Esophagus squamous epithelium (tissue), 5 donors: ENCODE measurements around the gene SV2C. TPM values are rescaled to one million over a fixed set of nuclear protein-coding genes. Genes with fewer than 3 reads are reported as not detected.

Source experiments
- DNase-seq: peaks from one replicate; lab custom pipeline; 2025; lab: John Stamatoyannopoulos, UW
- H3K27ac ChIP-seq, 4 donors: fragments of 200-600 bp; sonication (generic); one replicate each; pipeline ENCODE4 v1.5.1; 2016 to 2019; ENCODE audit warnings: mild to moderate bottlenecking in 1 of 4
- H3K27me3 ChIP-seq, 4 donors: fragments of 200-600 bp; sonication (generic); 1 replicate in 3 of 4; 2 replicates in 1 of 4; pipeline versions ENCODE4 v1.5.1 to v1.6.0; 2017 to 2021; ENCODE audit warnings: antibody characterized with exemption in 1 of 4
- H3K36me3 ChIP-seq, 3 donors: fragments of 200-600 bp; sonication (generic); one replicate each; pipeline ENCODE4 v1.5.1; 2016 to 2019
- H3K4me1 ChIP-seq, 3 donors: fragments of 200-600 bp; sonication (generic); one replicate each; pipeline ENCODE4 v1.5.1; 2017 to 2019
- H3K4me3 ChIP-seq, 4 donors: fragments of 200-600 bp; sonication (generic); 1 replicate in 3 of 4; 2 replicates in 1 of 4; pipeline ENCODE4 v1.5.1; 2016 to 2019; ENCODE audit warnings: mild to moderate bottlenecking in 2 of 4, moderate library complexity in 1 of 4
- H3K9me3 ChIP-seq, 3 donors: fragments of 200-600 bp; sonication (generic); one replicate each; pipeline ENCODE4 v1.5.1; 2016 to 2019
- CTCF ChIP-seq, 6 experiments: fragments of 450-650 bp in 4 of 6; fragments of 200-600 bp in 2 of 6; sonication (generic) in 2 of 6; IDR thresholded peaks; one replicate each; pipeline ENCODE4 v1.5.1; 2016 to 2019; ENCODE audit warnings: antibody characterized with exemption in 6 of 6, mild to moderate bottlenecking in 4 of 6, moderate library complexity in 4 of 6
- POLR2A ChIP-seq, 4 donors: fragments of 450-650 bp; IDR thresholded peaks; one replicate each; pipeline ENCODE4 v1.6.1; 2017; ENCODE audit warnings: antibody characterized with exemption in 4 of 4, mild to moderate bottlenecking in 4 of 4, moderate library complexity in 3 of 4
- WGBS, 2 donors: methylation state at CpG; one replicate each; pipeline ENCODE4 v1.1.5; 2018; 5-methylcytosine and 5-hydroxymethylcytosine counted together
- intact Hi-C: fragments of 100-400 bp; cut with DNase I; formaldehyde crosslinking; loops from one replicate; pipeline ENCODE4 v1.15.0; 2022
- total RNA-seq, 4 donors: library from RNA; depleted of rRNA; stranded (reverse); fragments of >200 nt; gene quantifications; one replicate each; pipeline ENCODE4 v1.1.0, GENCODE V29; 2016
- donor health status: DM: yes; HTN: yes; CAD: no.

Gene SV2C
- total RNA-seq, 4 donors from 2014 or later = under 0.01 to 0.26 (median 0.06) TPM

DNA sequence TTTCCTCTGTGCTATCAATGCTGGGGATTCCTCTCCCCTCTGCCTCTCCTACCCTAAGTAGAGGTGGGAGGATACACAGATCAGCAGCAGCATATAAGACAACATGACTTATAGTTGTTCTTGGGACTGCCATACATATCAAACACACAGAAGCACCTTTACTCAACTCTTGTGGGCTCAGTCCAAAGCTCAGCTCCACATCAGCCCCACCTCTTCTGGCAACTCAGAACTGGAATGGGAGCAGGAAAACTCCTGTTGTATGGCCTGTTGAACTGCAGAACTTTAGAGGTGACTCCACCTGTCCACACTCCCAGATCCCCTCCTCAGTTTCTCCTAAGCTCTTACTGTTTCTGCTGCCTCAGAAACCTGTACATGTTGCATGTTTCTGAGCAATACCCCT, 127.8 kb downstream of the SV2C start:
- no peak overlapping the region for H3K4me3 ChIP-seq
- H3K36me3 ChIP-seq = no peaks in the 10 kb centered on the region
- no peaks in the 10 kb centered on the region for H3K4me1 ChIP-seq
- H3K27me3 ChIP-seq = peaks cover 0 to 4% (median 0%) of the 10 kb centered on the region in 4 donors
- H3K27ac ChIP-seq = no peak overlapping the region
- H3K9me3 ChIP-seq = peaks cover 0 to 5% (median 0%) of the 10 kb centered on the region in 3 donors
- intact Hi-C loops = no loop called here
- no peak for DNase-seq
- no peak for TF ChIP-seq CTCF (IDR thresholded peaks at IDR 0.05)
- TF ChIP-seq POLR2A (IDR thresholded peaks at IDR 0.05) = no peak

- Histone ChIP-seq H3K27me3 (peaks cover 0 to 4% (median 0%) of the 10 kb centered on the region in 4 donors), H3K4me3 (no peak overlapping the region), H3K9me3 (peaks cover 0 to 5% (median 0%) of the 10 kb centered on the region in 3 donors), H3K36me3 (no peaks in the 10 kb centered on the region), H3K4me1 (no peaks in the 10 kb centered on the region), H3K27ac (no peak overlapping the region)
- 59 to 100% methylated on average over 1 of the region's 1 CpG for WGBS, 2 donors
- intact Hi-C loops = no loop called here
- TF ChIP-seq POLR2A (IDR thresholded peaks at IDR 0.05) (no peak), CTCF (IDR thresholded peaks at IDR 0.05) (no peak)
- no peak for DNase-seq
Observed at GRCh38 chr5:76213858-76214257, 130.7 kb downstream of the SV2C start.

- intact Hi-C loops = no loop called here
- no peak overlapping the region for H3K27ac ChIP-seq
- no peaks in the 10 kb centered on the region for H3K36me3 ChIP-seq
- no peaks in the 10 kb centered on the region for H3K4me1 ChIP-seq
- WGBS, 2 donors = 89 to 91% methylated on average over 4 of the region's 4 CpGs
- no peak for DNase-seq
- H3K9me3 ChIP-seq = no peaks in the 10 kb centered on the region
- H3K4me3 ChIP-seq = no peak overlapping the region
- peaks cover 0 to 4% (median 0%) of the 10 kb centered on the region in 4 donors for H3K27me3 ChIP-seq
- TF ChIP-seq CTCF (IDR thresholded peaks at IDR 0.05) = no peak
- TF ChIP-seq POLR2A (IDR thresholded peaks at IDR 0.05) = no peak
Observed at GRCh38 chr5:76216748-76217147, 133.6 kb downstream of the SV2C start.

DNA sequence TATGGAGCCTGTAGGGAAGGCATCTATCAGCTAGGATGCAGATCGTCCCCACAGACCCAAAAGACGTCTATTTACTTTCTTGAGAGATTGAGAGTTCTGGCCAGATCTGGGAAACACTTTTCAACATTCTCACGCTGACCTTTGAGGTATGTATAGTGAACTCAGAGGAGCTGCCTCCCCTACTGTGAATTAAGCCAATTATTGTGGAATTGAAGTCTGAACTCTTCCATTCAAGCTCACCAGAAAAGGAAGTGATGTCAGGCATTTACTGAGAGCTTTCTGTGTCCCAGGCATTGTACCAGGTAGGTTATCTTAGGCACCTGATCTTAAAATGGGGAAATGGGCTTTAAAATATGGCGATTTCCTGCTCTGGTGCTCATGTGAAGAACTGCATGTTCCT, 136.5 kb downstream of the SV2C start:
- DNase-seq = no peak
- Histone ChIP-seq H3K9me3 (no peaks in the 10 kb centered on the region), H3K4me1 (no peaks in the 10 kb centered on the region), H3K4me3 (no peak overlapping the region), H3K36me3 (no peaks in the 10 kb centered on the region), H3K27ac (no peak overlapping the region), H3K27me3 (no peaks in the 10 kb centered on the region)
- no peak for TF ChIP-seq POLR2A (IDR thresholded peaks at IDR 0.05)
- TF ChIP-seq CTCF (IDR thresholded peaks at IDR 0.05) = no peak
- intact Hi-C loops = no loop called here
- WGBS, 2 donors = 70 to 83% methylated on average over 4 of the region's 4 CpGs

GRCh38 chr5:76221311-76221710, 138.1 kb downstream of the SV2C start:
- no peaks in the 10 kb centered on the region for H3K27me3 ChIP-seq
- DNase-seq = no peak
- no peak overlapping the region for H3K27ac ChIP-seq
- TF ChIP-seq CTCF (IDR thresholded peaks at IDR 0.05) (no peak), POLR2A (IDR thresholded peaks at IDR 0.05) (no peak)
- WGBS, 2 donors = 31 to 45% methylated on average over 3 to 4 of the region's 4 CpGs
- intact Hi-C loops = no loop called here
- H3K36me3 ChIP-seq = no peaks in the 10 kb centered on the region
- H3K4me1 ChIP-seq = no peaks in the 10 kb centered on the region
- H3K9me3 ChIP-seq = no peaks in the 10 kb centered on the region
- H3K4me3 ChIP-seq = no peak overlapping the region
